HG03280 (cell line): Measurements from ENCODE around the gene CCL21.
A peak's percentile ranks its signal among the peaks of the same experiment; 100 is the strongest.

Experiments used
- ATAC-seq: cut with Tn5 transposase; IDR thresholded peaks from one replicate; pipeline ENCODE4 v1.9.1; 2021; ENCODE audit warnings: mild to moderate bottlenecking, moderate library complexity; ENCODE audit not compliant: unreplicated experiment

Gene CCL21

GRCh38 chr9:34709196-34709978, 549 bp downstream of the CCL21 start:
- no peak for ATAC-seq

DNA sequence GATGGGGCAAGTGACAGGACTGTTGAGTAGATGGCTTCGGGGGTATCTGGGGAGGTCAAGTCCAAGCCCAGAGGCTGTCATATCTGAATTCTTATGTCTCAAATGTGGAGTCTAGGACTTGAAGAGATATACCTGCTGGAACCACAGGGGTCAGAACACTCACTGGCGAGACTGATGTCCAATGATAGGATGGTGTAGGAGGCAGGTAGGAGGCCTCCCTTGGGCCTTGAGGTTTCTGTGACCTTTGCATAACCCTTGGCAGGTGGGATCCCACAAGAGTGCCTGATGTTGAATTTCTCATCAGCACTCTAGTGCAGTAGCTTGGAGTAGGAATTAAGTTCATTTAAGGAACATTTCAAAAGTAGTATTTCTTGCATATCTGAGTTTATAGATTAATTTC, 2.8 kb downstream of the CCL21 start:
- ATAC-seq, result no peak

DNA sequence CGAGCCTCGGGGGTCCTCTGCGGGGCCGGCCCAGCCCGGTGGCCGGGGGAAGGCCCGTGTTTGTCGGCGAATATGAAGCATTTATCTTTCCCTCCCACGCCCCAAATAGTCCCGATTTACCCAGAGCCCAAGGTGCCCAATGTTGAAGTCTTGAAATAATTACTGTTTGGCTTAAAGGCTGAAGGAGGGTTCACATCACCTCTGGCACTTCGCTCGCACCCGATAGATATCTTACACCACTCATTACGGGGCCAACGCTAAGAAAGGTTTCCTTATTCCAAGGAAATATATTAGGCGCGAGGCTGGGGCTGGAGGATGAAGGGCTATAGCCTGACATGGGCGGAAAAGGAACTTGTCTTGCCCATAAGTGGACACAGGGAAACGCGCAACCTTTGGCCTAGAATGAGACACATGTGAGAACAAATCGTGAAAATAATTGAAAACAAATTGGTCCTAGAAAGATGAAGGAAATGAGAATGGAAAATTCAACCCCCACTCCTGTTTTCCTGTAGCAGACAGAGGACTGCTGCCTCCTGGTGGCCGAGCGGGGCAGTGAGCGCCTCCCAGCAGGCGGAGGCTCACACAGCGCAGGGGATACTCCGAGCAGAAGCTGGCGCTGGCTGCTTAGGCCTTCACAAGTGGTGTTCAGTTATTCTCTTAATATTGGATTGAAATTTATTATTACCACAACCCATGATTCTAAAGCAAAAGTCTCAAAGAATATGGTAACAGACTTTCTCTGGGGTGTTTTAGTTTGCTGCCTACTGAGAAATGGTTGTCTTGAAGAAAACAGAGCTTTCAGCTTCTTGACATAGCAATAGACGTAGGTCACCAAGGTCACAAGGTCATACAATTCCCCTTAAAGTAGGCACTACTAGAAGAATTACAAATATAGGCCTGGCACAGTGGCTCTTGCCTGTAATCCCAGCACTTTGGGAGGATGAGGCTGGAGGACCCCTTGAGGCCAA, 7.9 kb downstream of the CCL21 start:
- ATAC-seq, result peak; percentile 79

DNA sequence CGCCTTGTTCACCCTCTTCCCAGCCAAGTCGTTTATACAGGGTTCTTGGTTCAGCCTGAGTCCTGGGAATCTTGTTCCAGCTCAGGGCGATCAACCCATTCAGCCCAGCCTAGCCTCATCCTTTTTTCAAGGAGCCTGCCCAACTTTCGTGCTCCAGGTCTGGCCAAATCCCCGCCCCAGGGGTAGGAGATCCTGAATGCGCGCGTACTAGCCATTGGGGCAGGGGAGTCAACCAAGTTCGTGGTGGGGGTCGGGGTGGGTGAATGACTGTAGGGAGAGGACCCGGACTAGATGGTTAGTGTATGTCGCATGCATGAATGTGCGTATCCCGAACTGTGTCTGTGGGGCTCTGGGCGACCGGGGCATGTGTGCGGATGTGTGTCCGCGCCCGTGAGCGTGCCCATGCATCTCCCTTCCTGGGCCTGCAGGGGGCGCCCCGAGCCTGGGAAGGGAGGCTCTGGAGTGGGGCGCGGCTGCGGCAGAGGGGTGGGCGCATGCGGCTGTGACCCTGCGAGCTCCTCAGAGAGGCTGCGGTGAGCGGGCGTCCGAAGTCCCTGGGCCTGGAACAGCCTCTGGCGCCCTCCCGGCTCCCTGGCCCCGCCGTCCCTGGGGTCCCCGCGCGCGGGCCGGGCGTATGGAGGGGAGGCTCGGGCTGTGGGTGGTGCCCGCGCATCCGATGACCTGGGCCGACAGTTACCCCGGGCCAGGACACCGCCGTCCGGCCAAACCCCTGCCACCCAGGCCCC, 8.7 kb downstream of the CCL21 start:
- ATAC-seq, result peak; percentile 61

DNA sequence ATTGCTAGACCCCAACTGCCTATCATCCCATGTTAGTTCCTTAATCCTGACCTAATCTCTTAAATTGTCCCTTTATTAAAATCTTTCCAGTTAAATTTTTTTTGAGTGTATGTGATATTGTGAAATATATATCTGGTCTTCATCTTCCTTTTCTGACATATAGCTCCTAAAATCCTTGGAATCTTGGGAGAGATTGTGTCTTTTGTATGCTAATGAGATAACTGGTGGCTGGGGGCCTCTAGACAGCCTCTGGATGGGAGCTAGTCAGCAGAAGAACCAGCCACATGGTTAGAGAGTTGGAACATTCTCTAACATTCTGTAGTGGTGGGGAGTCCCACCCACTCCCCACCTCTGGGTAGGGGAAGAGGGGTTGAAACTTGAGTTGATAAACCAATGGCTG, 15.1 kb downstream of the CCL21 start:
- no peak for ATAC-seq

DNA sequence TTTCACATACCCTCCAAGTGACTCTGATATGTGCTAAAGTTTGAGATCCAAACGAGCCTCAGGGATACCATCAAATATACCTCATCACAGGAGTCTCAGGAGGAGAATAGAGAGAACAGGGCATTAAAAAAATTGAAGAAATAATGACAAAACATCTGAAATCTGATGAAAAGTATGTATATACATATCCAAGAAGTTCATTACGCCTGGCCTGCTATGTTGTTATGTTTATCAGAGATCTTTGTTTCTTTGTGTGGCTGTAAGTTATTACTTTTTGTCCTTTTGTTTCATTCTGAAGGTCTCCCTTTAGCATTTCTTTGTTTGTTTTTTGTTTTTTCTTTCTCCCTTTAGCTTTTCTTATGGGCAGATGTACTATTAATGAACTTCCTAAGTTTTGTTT, 16.4 kb downstream of the CCL21 start:
- ATAC-seq, result no peak

DNA sequence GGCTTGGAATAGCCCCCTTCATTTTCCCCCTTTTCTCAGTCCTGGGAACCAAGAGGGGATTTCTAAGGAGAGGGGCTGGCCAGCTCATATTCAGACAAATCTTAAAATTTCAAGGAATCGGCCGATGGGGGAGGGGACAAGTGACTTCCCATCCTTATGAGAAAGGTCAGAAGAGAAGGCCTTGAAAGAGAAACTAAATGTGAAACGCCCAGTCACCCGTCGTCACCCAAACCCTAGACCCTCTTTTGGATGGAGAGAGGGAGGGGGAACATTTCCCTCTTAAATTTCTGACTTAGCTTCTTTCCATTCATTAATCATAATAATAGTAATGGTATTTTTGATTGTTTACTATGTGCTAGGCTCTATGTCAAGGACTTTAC, 18.0 kb downstream of the CCL21 start:
- no peak for ATAC-seq

- no peak for ATAC-seq
These were observed 18.7 kb downstream of the CCL21 start, which contains the start of gene CCL19 for GRCh38 chr9:34690983-34691935. CCL19 (minus strand) TSS chr9:34691276; CDS start chr9:34691139, 137 bp downstream.

GRCh38 chr9:34689512-34689911, 20.4 kb downstream of the CCL21 start:
- no peak for ATAC-seq

- ATAC-seq, result no peak
These were observed 20.8 kb downstream of the CCL21 start for GRCh38 chr9:34689116-34689470.

GRCh38 chr9:34688329-34689115, 21.4 kb downstream of the CCL21 start:
- ATAC-seq, result no peak

DNA sequence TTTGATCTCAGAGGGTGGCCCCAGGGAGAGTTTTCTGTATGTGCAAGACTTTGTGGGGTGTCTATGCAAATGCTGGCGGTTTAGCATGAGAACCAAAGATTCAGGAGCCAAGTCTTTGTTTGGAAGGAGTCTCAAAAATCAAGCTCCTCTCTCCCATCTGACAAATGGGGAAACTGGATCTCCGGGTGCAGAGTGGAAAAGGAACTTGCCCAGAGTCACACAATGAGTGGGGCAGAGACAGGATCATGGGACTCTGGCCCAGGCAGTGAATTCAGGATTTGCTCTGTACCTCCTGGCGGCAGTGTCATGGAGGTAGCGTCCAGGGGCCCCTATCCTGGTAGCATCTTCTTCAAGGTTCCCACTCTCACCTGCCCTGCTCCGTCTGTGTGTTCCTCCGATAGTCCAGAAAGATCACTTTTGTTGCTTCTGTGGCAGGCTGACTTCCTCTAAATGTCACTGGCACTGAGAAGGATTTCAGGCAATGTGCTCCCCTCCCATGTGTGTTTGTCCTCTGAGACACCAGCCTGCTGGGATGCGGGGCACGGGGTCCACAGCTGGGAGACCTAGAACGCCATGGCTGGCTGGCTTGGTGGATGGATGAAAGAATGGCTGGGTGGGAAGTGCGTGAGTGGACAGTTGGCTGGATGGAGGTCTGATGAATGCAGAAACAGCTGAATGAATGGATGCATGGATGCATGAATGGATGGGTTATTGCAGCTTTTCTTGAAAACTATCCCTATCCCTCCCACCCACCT, 22.5 kb downstream of the CCL21 start:
- ATAC-seq, result no peak

DNA sequence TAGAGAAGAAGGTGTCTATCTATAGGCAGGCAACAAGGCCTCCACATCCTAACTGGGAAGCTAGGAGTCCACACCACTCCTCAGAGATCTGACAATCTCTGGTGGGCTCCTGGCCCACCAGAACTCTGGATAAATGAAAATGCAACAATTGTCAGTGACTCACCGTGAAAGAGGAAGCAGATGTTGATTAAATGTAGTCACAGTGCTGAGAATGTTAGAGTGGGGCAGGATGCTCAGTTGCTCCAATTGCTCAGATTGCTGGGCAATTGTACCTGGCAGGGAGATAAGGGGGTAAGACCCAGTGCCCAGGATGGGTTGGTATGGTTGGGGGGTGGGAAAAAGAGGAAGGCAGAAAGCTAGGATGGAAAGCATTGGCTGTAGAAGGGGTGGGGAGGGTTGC, 23.2 kb downstream of the CCL21 start:
- ATAC-seq, result no peak

- ATAC-seq, result no peak
These were observed 23.7 kb downstream of the CCL21 start for GRCh38 chr9:34686231-34686630.

DNA sequence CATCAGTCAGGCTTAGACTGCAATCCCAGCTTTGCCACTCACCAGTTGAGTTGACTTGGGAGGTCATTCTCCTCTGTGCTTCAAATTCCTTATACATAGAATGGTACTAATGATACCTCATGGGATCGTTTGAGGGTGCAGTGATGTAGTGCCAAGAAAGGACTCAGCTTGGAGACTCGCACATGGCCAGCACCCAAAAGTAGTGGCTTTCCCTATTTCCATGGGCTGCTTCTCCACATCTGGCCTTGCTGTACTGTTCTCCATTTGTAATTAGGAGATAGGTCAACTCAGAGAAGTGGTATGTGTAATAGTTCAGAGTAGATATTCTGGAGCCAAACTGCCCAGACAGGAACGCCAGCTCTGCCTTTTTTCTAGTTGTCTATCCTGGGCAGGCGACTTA, 24.3 kb downstream of the CCL21 start:
- no peak for ATAC-seq

DNA sequence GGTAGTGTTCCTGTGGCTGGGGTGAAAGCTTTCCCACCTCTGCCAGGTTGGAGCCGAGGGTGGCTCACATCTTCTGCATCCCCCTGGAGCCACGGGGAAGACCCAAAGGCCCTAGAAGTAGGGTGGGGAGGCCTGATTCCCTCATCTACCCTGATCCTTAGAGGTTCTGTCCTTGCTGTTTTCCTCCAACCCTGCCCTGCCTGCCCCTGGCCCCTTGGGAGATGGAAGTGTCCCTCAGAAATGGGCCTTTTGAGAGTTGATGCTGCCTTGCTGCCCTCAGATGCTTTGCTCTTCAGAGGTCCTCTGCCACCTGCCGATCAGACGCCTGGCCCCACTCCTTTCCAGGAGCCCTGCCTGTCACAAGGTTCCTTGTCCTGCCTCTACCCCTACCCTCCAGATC, 25.1 kb downstream of the CCL21 start:
- no peak for ATAC-seq

DNA sequence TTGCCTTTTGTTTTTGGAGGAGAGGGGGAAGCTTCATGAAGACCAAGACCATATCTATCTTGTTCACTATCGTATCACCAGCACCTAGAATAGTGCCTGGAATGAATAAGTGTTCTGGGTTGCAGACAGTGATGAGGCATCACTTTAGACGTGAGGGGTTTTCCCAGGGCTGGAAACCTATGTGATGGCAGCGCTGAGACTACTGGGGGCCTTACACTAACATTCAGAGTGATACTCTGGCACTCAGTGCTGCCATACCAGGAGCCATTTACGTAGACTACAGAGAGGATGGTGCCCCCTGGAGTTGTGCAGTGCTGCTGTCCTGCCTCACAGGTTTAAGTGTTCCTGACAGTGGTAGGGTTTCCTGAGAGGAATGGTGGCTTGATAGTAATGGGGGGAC, 25.8 kb downstream of the CCL21 start:
- ATAC-seq, result no peak

- no peak for ATAC-seq
These were observed 34.1 kb downstream of the CCL21 start for GRCh38 chr9:34675869-34676268.
